ENCODE measurements around the gene JADE2.

The JADE2 gene

GRCh38 chr5:134500699-134501430, 24.6 kb upstream of the JADE2 start:
- H3K36me3 ChIP-seq (ENCODE audit: control insufficient read depth, insufficient read depth, low read length) = no peaks in the 10 kb centered on the region
- no peaks in the 10 kb centered on the region for H3K27me3 ChIP-seq (ENCODE audit: control insufficient read depth, insufficient read depth, low read length)
- no peak overlapping the region for H3K27ac ChIP-seq (ENCODE audit: low read depth, low read length)
- no peak overlapping the region for H3K9ac ChIP-seq (ENCODE audit: low read length)
- no peak overlapping the region for H3K4me3 ChIP-seq (ENCODE audit: low read length)
- H3K4me1 ChIP-seq (ENCODE audit: control insufficient read depth, insufficient read depth, low read length) = no peaks in the 10 kb centered on the region

GRCh38 chr5:134502259-134502658, 23.2 kb upstream of the JADE2 start:
- Histone ChIP-seq H3K27me3 (ENCODE audit: control insufficient read depth, insufficient read depth, low read length) (no peaks in the 10 kb centered on the region), H3K27ac (ENCODE audit: low read depth, low read length) (no peak overlapping the region), H3K4me3 (ENCODE audit: low read length) (no peak overlapping the region), H3K36me3 (ENCODE audit: control insufficient read depth, insufficient read depth, low read length) (no peaks in the 10 kb centered on the region), H3K9ac (ENCODE audit: low read length) (no peak overlapping the region), H3K4me1 (ENCODE audit: control insufficient read depth, insufficient read depth, low read length) (no peaks in the 10 kb centered on the region)

- Histone ChIP-seq H3K27me3 (ENCODE audit: control insufficient read depth, insufficient read depth, low read length) (no peaks in the 10 kb centered on the region), H3K4me1 (ENCODE audit: control insufficient read depth, insufficient read depth, low read length) (no peaks in the 10 kb centered on the region), H3K36me3 (ENCODE audit: control insufficient read depth, insufficient read depth, low read length) (no peaks in the 10 kb centered on the region), H3K9ac (ENCODE audit: low read length) (peak overlapping the region; percentile 21), H3K4me3 (ENCODE audit: low read length) (peak overlapping the region; percentile 1), H3K27ac (ENCODE audit: low read depth, low read length) (peak overlapping the region; percentile 14)
Measured at GRCh38 chr5:134503088-134503936, 22.2 kb upstream of the JADE2 start.

GRCh38 chr5:134503937-134504437, 21.5 kb upstream of the JADE2 start:
- H3K4me1 ChIP-seq (ENCODE audit: control insufficient read depth, insufficient read depth, low read length) = no peaks in the 10 kb centered on the region
- no peaks in the 10 kb centered on the region for H3K36me3 ChIP-seq (ENCODE audit: control insufficient read depth, insufficient read depth, low read length)
- no peak overlapping the region for H3K4me3 ChIP-seq (ENCODE audit: low read length)
- no peak overlapping the region for H3K9ac ChIP-seq (ENCODE audit: low read length)
- no peaks in the 10 kb centered on the region for H3K27me3 ChIP-seq (ENCODE audit: control insufficient read depth, insufficient read depth, low read length)
- no peak overlapping the region for H3K27ac ChIP-seq (ENCODE audit: low read depth, low read length)

GRCh38 chr5:134504629-134505300, 20.7 kb upstream of the JADE2 start:
- Histone ChIP-seq H3K9ac (ENCODE audit: low read length) (no peak overlapping the region), H3K36me3 (ENCODE audit: control insufficient read depth, insufficient read depth, low read length) (no peaks in the 10 kb centered on the region), H3K4me3 (ENCODE audit: low read length) (no peak overlapping the region), H3K27me3 (ENCODE audit: control insufficient read depth, insufficient read depth, low read length) (no peaks in the 10 kb centered on the region), H3K4me1 (ENCODE audit: control insufficient read depth, insufficient read depth, low read length) (no peaks in the 10 kb centered on the region), H3K27ac (ENCODE audit: low read depth, low read length) (no peak overlapping the region)

GRCh38 chr5:134506054-134507039, 19.1 kb upstream of the JADE2 start:
- Histone ChIP-seq H3K27me3 (ENCODE audit: control insufficient read depth, insufficient read depth, low read length) (no peaks in the 10 kb centered on the region), H3K27ac (ENCODE audit: low read depth, low read length) (no peak overlapping the region), H3K4me1 (ENCODE audit: control insufficient read depth, insufficient read depth, low read length) (no peaks in the 10 kb centered on the region), H3K4me3 (ENCODE audit: low read length) (peak overlapping the region; percentile 57), H3K9ac (ENCODE audit: low read length) (peak overlapping the region; percentile 8), H3K36me3 (ENCODE audit: control insufficient read depth, insufficient read depth, low read length) (no peaks in the 10 kb centered on the region)

GRCh38 chr5:134507452-134507851, 18.0 kb upstream of the JADE2 start:
- Histone ChIP-seq H3K9ac (ENCODE audit: low read length) (no peak overlapping the region), H3K27ac (ENCODE audit: low read depth, low read length) (no peak overlapping the region), H3K4me3 (ENCODE audit: low read length) (peak overlapping the region; percentile 57), H3K27me3 (ENCODE audit: control insufficient read depth, insufficient read depth, low read length) (no peaks in the 10 kb centered on the region), H3K36me3 (ENCODE audit: control insufficient read depth, insufficient read depth, low read length) (no peaks in the 10 kb centered on the region), H3K4me1 (ENCODE audit: control insufficient read depth, insufficient read depth, low read length) (no peaks in the 10 kb centered on the region)

- Histone ChIP-seq H3K4me1 (ENCODE audit: control insufficient read depth, insufficient read depth, low read length) (no peaks in the 10 kb centered on the region), H3K27ac (ENCODE audit: low read depth, low read length) (no peak overlapping the region), H3K27me3 (ENCODE audit: control insufficient read depth, insufficient read depth, low read length) (no peaks in the 10 kb centered on the region), H3K36me3 (ENCODE audit: control insufficient read depth, insufficient read depth, low read length) (no peaks in the 10 kb centered on the region), H3K9ac (ENCODE audit: low read length) (no peak overlapping the region), H3K4me3 (ENCODE audit: low read length) (no peak overlapping the region)
Measured at GRCh38 chr5:134508521-134509195, 16.8 kb upstream of the JADE2 start.

- Histone ChIP-seq H3K4me1 (ENCODE audit: control insufficient read depth, insufficient read depth, low read length) (no peaks in the 10 kb centered on the region), H3K9ac (ENCODE audit: low read length) (no peak overlapping the region), H3K27me3 (ENCODE audit: control insufficient read depth, insufficient read depth, low read length) (no peaks in the 10 kb centered on the region), H3K4me3 (ENCODE audit: low read length) (no peak overlapping the region), H3K36me3 (ENCODE audit: control insufficient read depth, insufficient read depth, low read length) (no peaks in the 10 kb centered on the region), H3K27ac (ENCODE audit: low read depth, low read length) (no peak overlapping the region)
Measured at GRCh38 chr5:134509308-134510040, 16.0 kb upstream of the JADE2 start.

GRCh38 chr5:134510970-134511795, 14.3 kb upstream of the JADE2 start:
- Histone ChIP-seq H3K4me1 (ENCODE audit: control insufficient read depth, insufficient read depth, low read length) (no peaks in the 10 kb centered on the region), H3K9ac (ENCODE audit: low read length) (peak overlapping the region; percentile 10), H3K27ac (ENCODE audit: low read depth, low read length) (no peak overlapping the region), H3K36me3 (ENCODE audit: control insufficient read depth, insufficient read depth, low read length) (peaks cover 2% of the 10 kb centered on the region), H3K4me3 (ENCODE audit: low read length) (no peak overlapping the region), H3K27me3 (ENCODE audit: control insufficient read depth, insufficient read depth, low read length) (no peaks in the 10 kb centered on the region)

Data from rectal smooth muscle tissue (tissue), 1 donor.